Airway epithelial cell (primary cell): ENCODE data around the gene HSF5. TPM values are rescaled to one million over a fixed set of nuclear protein-coding genes. Genes with fewer than 3 reads are reported as not detected.

Experiments used
- total RNA-seq: library from RNA; depleted of rRNA; stranded (reverse); fragments of >200 nt; gene quantifications from 2 replicates; pipeline ENCODE4 v1.2.3, GENCODE V29; 2015

Gene HSF5
- total RNA-seq = not detected in 2 replicates

GRCh38 chr17:58487589-58488427 is at the start of gene HSF5:
Gene HSF5 (minus strand): TSS chr17:58488408. CDS start chr17:58488274, 134 bp downstream.

DNA sequence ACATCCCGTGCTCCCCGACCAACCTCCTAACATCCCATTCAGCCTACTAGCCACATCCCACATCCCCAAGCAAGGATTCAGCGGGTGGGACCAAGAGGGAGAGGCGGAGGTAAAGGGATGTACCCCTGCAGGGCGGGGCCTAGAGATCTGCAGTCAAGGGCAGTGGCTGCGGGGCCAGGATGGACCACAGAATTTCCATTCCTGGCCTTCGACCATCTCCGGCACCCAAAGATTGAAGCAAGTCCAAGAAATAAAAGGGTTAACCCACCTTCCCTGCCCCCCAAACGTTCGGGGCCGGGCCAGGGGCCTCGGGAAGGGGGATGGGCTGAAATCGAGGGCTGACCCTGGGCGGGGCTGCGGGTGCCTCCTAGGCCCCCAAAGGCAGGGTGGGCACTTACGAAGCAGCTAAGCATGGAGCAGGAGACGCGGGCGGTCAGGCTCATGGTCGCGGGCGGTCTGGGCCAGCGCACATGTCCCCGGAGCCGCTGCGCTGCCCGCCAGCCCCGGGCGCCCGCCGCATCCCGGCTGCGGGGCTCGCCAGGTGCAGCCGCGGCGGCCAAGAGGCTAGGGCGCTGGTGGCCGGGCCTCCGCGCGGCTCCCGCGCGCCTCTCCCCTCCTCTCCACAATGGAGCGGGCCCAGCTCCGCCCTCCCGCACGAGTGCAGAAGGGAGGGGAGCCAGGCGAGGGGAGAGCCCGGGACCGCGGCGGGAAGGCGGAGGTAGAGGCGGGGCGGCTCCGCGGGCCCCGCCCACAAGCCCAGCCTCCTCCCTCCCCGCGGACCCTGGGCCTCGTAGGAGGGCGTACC is 26.0 kb upstream of the HSF5 start, which contains the start of gene MTMR4:
Gene MTMR4, minus strand, starts transcription at position 674 of the 805 bp plus-strand sequence. Its CDS starts 231 bp downstream, at position 443.

GRCh38 chr17:58417300-58418092 is 70.7 kb downstream of the HSF5 start, which contains the start of gene RNF43:
Gene RNF43 (minus strand): TSS chr17:58417534. CDS start chr17:58415577, 1,957 bp downstream.

Other genes starting within 250 kb of the HSF5 start
- not detected in 2 replicates for gene LPO, start 249.8 kb downstream of the HSF5 start, total RNA-seq
- gene MPO, start 207.5 kb downstream of the HSF5 start, total RNA-seq = not detected in 2 replicates
- 0.21 TPM in 1 of 2 replicates, not detected in the other for gene TSPOAP1, start 159.6 kb downstream of the HSF5 start, total RNA-seq
- gene SUPT4H1, start 136.2 kb downstream of the HSF5 start, total RNA-seq = 36.9 and 39.4 TPM in 2 replicates
- 6.4 and 7.5 TPM in 2 replicates for gene RNF43, start 70.9 kb downstream of the HSF5 start, total RNA-seq
- 30.1 and 32.9 TPM in 2 replicates for gene MTMR4, start 26.2 kb upstream of the HSF5 start, total RNA-seq
- not detected in 2 replicates for gene TEX14, start 203.6 kb upstream of the HSF5 start, total RNA-seq
- gene RAD51C, start 204.2 kb upstream of the HSF5 start, total RNA-seq = 19.8 and 28.2 TPM in 2 replicates